NB4 (cell line): ENCODE measurements around the gene SRGAP1.

Experiments used
- DNase-seq: peaks from one replicate; pipeline ENCODE4 v3.0.0; 2010; ENCODE audit warnings: low read depth
- H3K4me3 ChIP-seq: one replicate; pipeline ENCODE4 v1.5.1; 2011; ENCODE audit warnings: mild to moderate bottlenecking, low read depth, low read length, moderate library complexity
- CTCF ChIP-seq: IDR thresholded peaks from one replicate; pipeline ENCODE4 v1.5.1; 2012; ENCODE audit warnings: low read depth, low read length
- MYC ChIP-seq: IDR thresholded peaks from 2 replicates; pipeline ENCODE4 v1.6.1; 2011; ENCODE audit warnings: low read depth, low read length
- POLR2A ChIP-seq: IDR thresholded peaks from 2 replicates; pipeline ENCODE4 v1.6.1; 2011; ENCODE audit warnings: mild to moderate bottlenecking; ENCODE audit not compliant: insufficient read length; ENCODE audit errors: extremely low read depth
- TF ChIP-seq, protein P1 (sequence below): IDR thresholded peaks from 2 replicates; pipeline ENCODE4 v1.6.1; 2011; ENCODE audit warnings: low read depth, low read length

The SRGAP1 gene

DNA sequence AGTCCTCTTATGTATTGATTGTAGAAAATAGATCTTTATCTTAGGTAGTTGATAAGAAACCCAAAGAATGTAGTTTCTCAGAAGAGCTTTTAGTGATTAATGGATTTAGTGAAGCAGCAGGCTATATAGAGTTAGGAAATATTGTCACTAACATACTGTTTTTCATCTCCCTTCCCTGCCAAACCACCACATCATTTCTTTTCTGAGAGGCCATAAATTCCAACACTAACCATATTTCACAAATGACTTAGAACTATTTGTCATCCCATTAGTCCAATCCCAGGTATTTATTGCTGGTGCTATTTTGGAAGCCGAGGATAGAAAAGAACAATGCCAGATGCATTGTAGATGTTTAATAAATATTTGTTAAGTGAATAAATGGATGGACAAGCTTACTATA lies 191.9 kb downstream of the SRGAP1 start:
- H3K4me3 ChIP-seq = no peak overlapping the region
- no peak for TF ChIP-seq POLR2A
- TF ChIP-seq MYC = no peak
- TF ChIP-seq, protein P1, sequence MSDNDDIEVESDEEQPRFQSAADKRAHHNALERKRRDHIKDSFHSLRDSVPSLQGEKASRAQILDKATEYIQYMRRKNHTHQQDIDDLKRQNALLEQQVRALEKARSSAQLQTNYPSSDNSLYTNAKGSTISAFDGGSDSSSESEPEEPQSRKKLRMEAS = no peak
- TF ChIP-seq CTCF = no peak
- no peak for DNase-seq

DNA sequence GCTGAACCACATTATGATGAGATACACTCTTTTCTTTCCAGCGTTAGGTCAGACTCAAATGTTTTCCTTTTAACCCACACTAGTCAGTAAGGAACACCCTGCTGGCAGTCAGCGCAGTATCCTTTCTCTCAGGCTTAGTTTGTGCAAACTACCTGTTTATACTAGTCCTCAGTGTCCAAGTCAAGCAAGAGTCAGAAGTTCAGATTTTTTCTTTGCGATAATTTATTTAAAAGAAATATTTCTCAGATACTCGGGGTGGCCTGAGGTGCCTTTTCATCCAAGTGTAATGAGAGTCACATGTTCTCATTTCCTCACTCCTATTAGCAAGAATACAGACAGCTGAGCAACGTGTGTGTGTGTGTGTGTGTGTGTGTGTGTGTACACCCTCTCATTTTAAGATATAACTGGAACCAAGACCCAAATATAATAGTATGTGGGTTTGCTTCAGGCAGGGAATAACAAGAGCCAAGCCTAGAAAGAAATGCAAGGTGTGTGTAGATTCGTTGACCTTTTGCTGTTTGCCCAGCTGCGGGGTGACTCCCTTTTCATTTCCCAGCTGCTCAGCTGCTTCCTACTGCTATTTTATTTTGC lies 194.9 kb downstream of the SRGAP1 start:
- DNase-seq = no peak
- no peak overlapping the region for H3K4me3 ChIP-seq
- no peak for TF ChIP-seq POLR2A

DNA sequence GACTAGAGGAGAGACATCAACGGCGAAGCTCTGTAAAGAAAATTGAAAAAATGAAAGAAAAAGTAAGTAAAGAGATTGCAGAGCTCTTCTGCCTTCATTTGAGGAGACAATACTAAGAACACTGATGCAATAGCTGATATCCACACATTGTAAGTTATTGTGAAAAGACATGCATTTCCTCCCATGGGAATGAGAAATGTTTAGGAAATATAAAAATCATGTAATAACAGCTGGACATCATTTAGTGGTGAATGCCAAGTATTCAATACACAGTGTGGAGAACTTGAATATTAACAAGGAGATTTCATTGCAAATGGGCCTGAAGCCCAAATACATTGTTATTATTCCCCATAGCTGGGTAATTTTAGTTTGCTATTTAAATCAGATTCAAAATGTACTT lies 198.4 kb downstream of the SRGAP1 start:
- peak; percentile 4 for DNase-seq
- H3K4me3 ChIP-seq = no peak overlapping the region
- TF ChIP-seq, protein P1 = no peak
- TF ChIP-seq POLR2A (no peak), MYC (no peak)

DNA sequence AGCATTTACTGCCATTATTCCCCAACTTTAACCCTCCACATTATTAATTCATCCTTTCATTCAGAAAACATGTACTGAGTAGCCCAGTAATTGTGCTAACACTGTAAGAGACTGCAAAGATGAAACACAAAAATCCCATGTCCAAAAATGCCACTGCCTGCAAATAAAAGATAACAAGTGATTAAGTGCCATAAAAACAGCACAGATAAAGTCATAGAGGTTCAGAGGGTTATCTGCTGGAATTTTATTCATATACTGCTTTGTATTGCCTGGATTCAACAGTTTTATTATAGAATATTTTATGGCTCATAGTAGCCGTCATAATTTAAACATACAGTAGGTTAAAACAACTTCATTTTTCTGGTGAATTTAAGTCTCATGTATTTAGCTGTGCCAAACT lies 199.7 kb downstream of the SRGAP1 start:
- TF ChIP-seq MYC (no peak), CTCF (no peak), POLR2A (no peak)
- TF ChIP-seq, protein P1 = no peak
- no peak overlapping the region for H3K4me3 ChIP-seq
- DNase-seq = no peak

DNA sequence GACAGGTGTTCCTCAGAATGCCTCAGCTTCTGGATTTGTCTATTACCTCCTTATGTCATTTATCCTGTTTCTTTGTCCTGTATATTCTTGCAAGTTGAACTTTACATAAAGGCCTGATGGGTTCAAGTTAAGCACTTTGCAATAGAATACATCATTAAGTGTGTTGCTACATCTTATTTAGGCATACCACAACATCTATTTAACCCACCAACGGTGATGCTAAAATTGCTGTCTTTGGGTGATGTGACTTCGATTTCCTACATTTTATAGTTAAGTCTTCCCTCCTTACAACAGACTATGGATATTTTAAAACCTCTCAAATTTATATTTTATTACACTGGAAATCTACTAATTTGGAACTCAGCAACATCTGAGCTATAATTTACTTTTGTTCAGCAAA lies 206.6 kb downstream of the SRGAP1 start:
- no peak for DNase-seq
- TF ChIP-seq POLR2A (no peak), MYC (no peak), CTCF (no peak)
- TF ChIP-seq, protein P1 = no peak
- no peak overlapping the region for H3K4me3 ChIP-seq

DNA sequence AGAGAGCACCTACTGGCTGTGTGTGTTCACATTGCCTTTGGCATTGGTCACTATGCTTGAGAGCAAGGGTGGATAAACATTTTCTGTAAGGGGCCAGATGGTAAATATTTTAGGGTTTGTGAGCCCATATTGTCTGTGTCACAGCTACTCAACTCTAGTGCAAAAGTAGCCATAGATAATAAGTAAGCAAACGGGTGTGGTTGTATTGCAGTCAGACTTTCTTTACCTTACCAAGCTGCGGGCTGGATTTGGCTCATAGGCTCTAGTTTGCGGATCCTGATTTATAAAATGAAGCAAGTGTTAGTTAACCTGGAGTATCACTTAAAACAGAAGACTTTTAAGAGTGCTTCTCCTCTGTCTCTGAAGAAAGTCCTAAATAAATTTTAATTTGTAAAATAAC lies 208.6 kb downstream of the SRGAP1 start:
- DNase-seq = no peak

More for the DNA sequence above, 208.6 kb downstream of the SRGAP1 start:
- no peak for TF ChIP-seq CTCF
- TF ChIP-seq MYC = no peak
- TF ChIP-seq, protein P1 = no peak
- TF ChIP-seq POLR2A = no peak
- H3K4me3 ChIP-seq = no peak overlapping the region
